Panc1 (cell line): ENCODE data around the gene PTPRA. TPM values are rescaled to one million over a fixed set of nuclear protein-coding genes. Genes with fewer than 3 reads are reported as not detected.
A peak's percentile ranks its signal among the peaks of the same experiment; 100 is the strongest.

Experiments used
- ATAC-seq: fragments of 200-7000 bp; cut with Tn5 transposase; 2 replicates; pipeline ENCODE4 v1.9.1; 2020; ENCODE audit warnings: mild to moderate bottlenecking, moderate library complexity
- BruUV-seq: library from RNA; stranded (reverse); fragments of 400-500 nt; replicated peaks from 2 replicates; lab custom pipeline; 2021; lab: Mats Ljungman, UMichigan
- CTCF ChIA-PET: fragments of 300-600 bp; sonication (Branson Sonifier 250); formaldehyde crosslinking; loops from one replicate; lab custom pipeline; 2022; ENCODE audit warnings: antibody characterized with exemption; lab: Charles Lee
- POLR2A ChIA-PET: fragments of 300-600 bp; sonication (Branson Sonifier 250); formaldehyde crosslinking; loops from one replicate; lab custom pipeline; 2022; ENCODE audit warnings: antibody characterized with exemption; lab: Charles Lee
- DNase-seq: peaks from one replicate; pipeline ENCODE4 v3.0.0-alpha.2; 2010; ENCODE audit warnings: low read depth, low spot score
- H3K27ac ChIP-seq: 2 replicates; pipeline ENCODE4 v1.5.1; 2011; ENCODE audit warnings: mild to moderate bottlenecking, low read length, inconsistent platforms
- H3K27me3 ChIP-seq: fragments of 200-500 bp; sonication (Bioruptor generic); 2 replicates; pipeline ENCODE4 v1.6.0; 2014; ENCODE audit warnings: low read length, inconsistent platforms; ENCODE audit not compliant: control insufficient read depth, insufficient read depth
- H3K36me3 ChIP-seq: fragments of 200-500 bp; sonication (Bioruptor generic); 2 replicates; pipeline ENCODE4 v1.5.1; 2014; ENCODE audit warnings: inconsistent platforms, mild to moderate bottlenecking, low read length, moderate library complexity; ENCODE audit not compliant: control insufficient read depth, insufficient read depth
- H3K4me1 ChIP-seq: 2 replicates; pipeline ENCODE4 v1.5.1; 2011; ENCODE audit warnings: inconsistent platforms, mild to moderate bottlenecking, low read length, moderate library complexity; ENCODE audit not compliant: control insufficient read depth, insufficient read depth
- H3K4me3 ChIP-seq, 2 experiments: 2 replicates each; pipeline ENCODE4 v1.5.1; 2011 to 2012; ENCODE audit warnings: low read depth in 2 of 2, low read length in 2 of 2, mild to moderate bottlenecking in 2 of 2, inconsistent platforms in 1 of 2, moderate library complexity in 1 of 2
- H3K9me3 ChIP-seq: fragments of 200-500 bp; sonication (Bioruptor generic); 2 replicates; pipeline ENCODE4 v1.5.1; 2014; ENCODE audit warnings: low read depth, mild to moderate bottlenecking, inconsistent platforms, low read length, moderate library complexity; ENCODE audit not compliant: control insufficient read depth, insufficient read depth
- CTCF ChIP-seq: fragments of 450-650 bp; IDR thresholded peaks from 2 replicates; pipeline ENCODE4 v1.5.1; 2017; ENCODE audit warnings: mild to moderate bottlenecking
- POLR2AphosphoS5 ChIP-seq: IDR thresholded peaks from 2 replicates; pipeline ENCODE4 v1.6.1; 2012; ENCODE audit warnings: mild to moderate bottlenecking, low read depth, low read length, moderate library complexity
- REST ChIP-seq, 2 experiments: IDR thresholded peaks; 2 replicates each; pipeline ENCODE4 v1.6.1; 2011 to 2012; ENCODE audit warnings: low read depth in 2 of 2, control low read depth in 1 of 2, low read length in 1 of 2, mild to moderate bottlenecking in 1 of 2, moderate library complexity in 1 of 2; ENCODE audit not compliant: insufficient read depth in 1 of 2
- SIN3A ChIP-seq: IDR thresholded peaks from 2 replicates; pipeline ENCODE4 v1.6.1; 2012; ENCODE audit warnings: low read depth, mild to moderate bottlenecking, low read length, moderate library complexity, borderline replicate concordance; ENCODE audit not compliant: insufficient read depth
- TCF7L2 ChIP-seq: IDR thresholded peaks from 2 replicates; pipeline ENCODE4 v1.6.1; 2011; ENCODE audit warnings: mild to moderate bottlenecking, low read depth, low read length, inconsistent platforms
- in situ Hi-C: cut with HindIII; loops from 2 replicates; pipeline ENCODE4 v1.10.0; 2016; ENCODE audit warnings: low sequenced_read_pairs, low pct_unique_long_range_greater_than_20kb
- intact Hi-C: fragments of 100-400 bp; cut with micrococcal nuclease; formaldehyde crosslinking; loops from one replicate; pipeline ENCODE4 v1.10.0; 2022; ENCODE audit not compliant: unreplicated experiment
- total RNA-seq: library from RNA; stranded (reverse); gene quantifications from one replicate; pipeline ENCODE4 v1.2.1, GENCODE V29; 2021; ENCODE audit not compliant: unreplicated experiment

Gene PTPRA
- total RNA-seq, 1 experiment from 2014 or later, result 56.6 TPM

GRCh38 chr20:2838847-2839671 is 34.2 kb upstream of the PTPRA start:
- no peaks in the 10 kb centered on the region for H3K4me1 ChIP-seq
- no peaks in the 10 kb centered on the region for H3K27me3 ChIP-seq
- DNase-seq, result no peak
- ATAC-seq, result no peak
- H3K27ac ChIP-seq, result no peak overlapping the region; the same call in 1 of the 2 replicates
- H3K36me3 ChIP-seq, result no peaks in the 10 kb centered on the region
- TF ChIP-seq CTCF, result no peak
- TF ChIP-seq TCF7L2, result no peak
- no peak for TF ChIP-seq REST (IDR thresholded peaks at IDR 0.05; ENCODE audit: insufficient read depth in 1 of 2, low read depth in 2 of 2, low read length in 1 of 2)
- no peak for TF ChIP-seq POLR2AphosphoS5
- TF ChIP-seq SIN3A, result no peak
- POLR2A ChIA-PET, result interaction anchor here (0.5 kb wide), 2 partner anchors 88 to 187 kb away, joined by 4 to 6 read pairs; no protein-coding TSS in a partner anchor
- BruUV-seq, result TSS peak; percentile 59
- CTCF ChIA-PET, result no interaction called here
- H3K9me3 ChIP-seq, result no peaks in the 10 kb centered on the region
- in situ Hi-C loops (no loop called here), intact Hi-C loops (no loop called here)
- H3K4me3 ChIP-seq, result peak overlapping the region in 1 of 2 experiments; percentile 85; a peak in 1 of 4 replicates

- BruUV-seq, result no TSS peak
- no peaks in the 10 kb centered on the region for H3K36me3 ChIP-seq
- POLR2A ChIA-PET, result interaction anchor here (0.5 kb wide), 1 partner anchor 88 kb away, joined by 6 read pairs; no protein-coding TSS in a partner anchor
These were observed 33.5 kb upstream of the PTPRA start for GRCh38 chr20:2839732-2840137.

More at GRCh38 chr20:2839732-2840137, 33.5 kb upstream of the PTPRA start:
- Histone ChIP-seq H3K4me1 (no peaks in the 10 kb centered on the region), H3K27ac (peak overlapping the region; percentile 93; the same call in 1 of the 2 replicates), H3K4me3 (peak overlapping the region; percentile 79 to 85), H3K27me3 (no peaks in the 10 kb centered on the region), H3K9me3 (no peaks in the 10 kb centered on the region)
- DNase-seq (no peak), ATAC-seq (no peak)
- in situ Hi-C loops, result no loop called here
- CTCF ChIA-PET, result no interaction called here
- TF ChIP-seq REST (IDR thresholded peaks at IDR 0.05; ENCODE audit: insufficient read depth in 1 of 2, low read depth in 2 of 2, low read length in 1 of 2), result no peak
- TF ChIP-seq TCF7L2, result no peak
- TF ChIP-seq POLR2AphosphoS5, result no peak
- TF ChIP-seq SIN3A, result no peak
- no peak for TF ChIP-seq CTCF
- intact Hi-C loops, result no loop called here
